Mucosa of descending colon (tissue), 3 donors: ENCODE results near the gene SKOR1. TPM values are rescaled to one million over a fixed set of nuclear protein-coding genes. Genes with fewer than 3 reads are reported as not detected.
A peak's percentile ranks its signal among the peaks of the same experiment; 100 is the strongest.

ENCODE experiments used
- ATAC-seq: fragments of 200-7000 bp; cut with Tn5 transposase; one replicate; pipeline ENCODE4 v1.9.1; 2020; ENCODE audit warnings: mild to moderate bottlenecking, moderate library complexity
- DNase-seq, 3 donors: peaks; one replicate each; pipeline ENCODE4 v3.0.0-alpha.2; 2020
- H3K36me3 ChIP-seq: fragments of 200-600 bp; one replicate; pipeline ENCODE4 v1.8.0; 2021; ENCODE audit warnings: low read depth, mild to moderate bottlenecking
- H3K4me1 ChIP-seq: fragments of 200-600 bp; one replicate; pipeline ENCODE4 v1.8.0; 2021; ENCODE audit warnings: low read depth, mild to moderate bottlenecking
- H3K4me3 ChIP-seq: fragments of 200-600 bp; one replicate; pipeline ENCODE4 v1.8.0; 2021; ENCODE audit warnings: mild to moderate bottlenecking
- H3K9me3 ChIP-seq: fragments of 200-600 bp; one replicate; pipeline ENCODE4 v1.8.0; 2021; ENCODE audit warnings: mild to moderate bottlenecking
- intact Hi-C, 2 donors: fragments of 100-400 bp; cut with DNase I in 1 of 2; cut with micrococcal nuclease in 1 of 2; formaldehyde crosslinking; loops; one replicate each; pipeline versions ENCODE4 v1.11.0 to v1.11.1; 2022; cut with DNase I, micrococcal nuclease
- total RNA-seq, 3 donors: library from RNA; stranded (reverse); fragmentation: NEBNext Ultra II Directional in 2 of 3; extraction: Animal tissue kit (Norgen Biotek cat#: 25700) in 2 of 3; gene quantifications; one replicate each; pipeline versions ENCODE4 v1.2.1 to v1.2.4, GENCODE V29; 2021 to 2023
- TF ChIP-seq, protein P1 (sequence below): fragments of 200-600 bp; IDR thresholded peaks from one replicate; pipeline ENCODE4 v1.8.0; 2022; ENCODE audit warnings: antibody characterized with exemption, mild to moderate bottlenecking
- donor health status: DM: no; HTN: no; CAD: no; lungs with moderate emphysema.
- donor health status: DM: no; HTN: no; CAD: no.
- donor health status: DM: no; HTN: yes; CAD: no.

Gene SKOR1
- total RNA-seq, 3 donors from 2014 or later, result 0.34 to 0.63 (median 0.58) TPM

- Histone ChIP-seq H3K4me3 (no peak overlapping the region), H3K36me3 (no peaks in the 10 kb centered on the region), H3K9me3 (no peaks in the 10 kb centered on the region), H3K4me1 (no peaks in the 10 kb centered on the region)
- TF ChIP-seq, protein P1, sequence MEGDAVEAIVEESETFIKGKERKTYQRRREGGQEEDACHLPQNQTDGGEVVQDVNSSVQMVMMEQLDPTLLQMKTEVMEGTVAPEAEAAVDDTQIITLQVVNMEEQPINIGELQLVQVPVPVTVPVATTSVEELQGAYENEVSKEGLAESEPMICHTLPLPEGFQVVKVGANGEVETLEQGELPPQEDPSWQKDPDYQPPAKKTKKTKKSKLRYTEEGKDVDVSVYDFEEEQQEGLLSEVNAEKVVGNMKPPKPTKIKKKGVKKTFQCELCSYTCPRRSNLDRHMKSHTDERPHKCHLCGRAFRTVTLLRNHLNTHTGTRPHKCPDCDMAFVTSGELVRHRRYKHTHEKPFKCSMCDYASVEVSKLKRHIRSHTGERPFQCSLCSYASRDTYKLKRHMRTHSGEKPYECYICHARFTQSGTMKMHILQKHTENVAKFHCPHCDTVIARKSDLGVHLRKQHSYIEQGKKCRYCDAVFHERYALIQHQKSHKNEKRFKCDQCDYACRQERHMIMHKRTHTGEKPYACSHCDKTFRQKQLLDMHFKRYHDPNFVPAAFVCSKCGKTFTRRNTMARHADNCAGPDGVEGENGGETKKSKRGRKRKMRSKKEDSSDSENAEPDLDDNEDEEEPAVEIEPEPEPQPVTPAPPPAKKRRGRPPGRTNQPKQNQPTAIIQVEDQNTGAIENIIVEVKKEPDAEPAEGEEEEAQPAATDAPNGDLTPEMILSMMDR, result no peak
- ATAC-seq, result no peak
- no peak for DNase-seq
- intact Hi-C loops, result loop anchor here (5.0 to 10.0 kb wide), 4 partner anchors 192 to 354 kb away; partner anchors contain the start of gene PIAS1 (in 1 of the 2)
Observed at GRCh38 chr15:67862750-67863441, 37.6 kb downstream of the SKOR1 start.

DNA sequence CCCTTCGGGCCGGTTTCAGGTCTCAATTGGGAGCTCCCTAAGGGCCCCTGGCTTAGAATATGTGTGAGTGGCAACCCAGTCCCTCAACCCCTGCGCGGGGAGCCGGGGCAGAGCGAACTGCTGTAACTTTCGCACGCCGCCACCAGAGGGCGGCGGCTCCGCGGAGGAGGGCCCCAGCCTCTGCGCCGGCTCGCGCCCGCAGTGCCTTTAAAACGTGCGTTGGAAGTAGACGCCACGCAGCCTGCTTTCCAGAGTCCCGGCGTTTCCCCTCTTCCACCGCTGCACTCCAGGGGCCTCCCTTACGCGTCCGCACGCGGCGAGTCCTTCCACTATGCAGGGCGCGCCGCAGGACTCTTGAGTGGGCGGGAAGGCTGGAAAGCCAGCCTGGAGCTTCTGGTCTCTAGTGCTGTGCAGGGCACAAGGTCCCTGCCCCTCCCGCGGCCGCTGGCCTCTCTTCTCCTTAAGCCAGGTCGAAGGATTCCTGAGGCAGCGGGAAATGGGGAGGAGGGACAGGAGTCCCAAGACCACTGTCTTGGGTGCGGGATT is 38.2 kb downstream of the SKOR1 start:
- Histone ChIP-seq H3K4me3 (no peak overlapping the region), H3K9me3 (no peaks in the 10 kb centered on the region), H3K4me1 (no peaks in the 10 kb centered on the region), H3K36me3 (no peaks in the 10 kb centered on the region)
- TF ChIP-seq, protein P1, result peak; percentile 76
- intact Hi-C loops, result loop anchor here (5.0 to 10.0 kb wide), 4 partner anchors 191 to 354 kb away; partner anchors contain the start of gene PIAS1 (in 1 of the 2)
- ATAC-seq (peak; percentile 99), DNase-seq (peak; percentile 79 to 87 (median 85))

GRCh38 chr15:67865331-67865730 is 40.0 kb downstream of the SKOR1 start:
- no peaks in the 10 kb centered on the region for H3K4me1 ChIP-seq
- DNase-seq (no peak), ATAC-seq (no peak)
- TF ChIP-seq, protein P1, result no peak
- H3K9me3 ChIP-seq, result no peaks in the 10 kb centered on the region
- H3K36me3 ChIP-seq, result no peaks in the 10 kb centered on the region
- no peak overlapping the region for H3K4me3 ChIP-seq
- intact Hi-C loops, result loop anchor here in 1 of 2 donors (10.0 kb wide), 2 partner anchors 189 to 289 kb away; partner anchors contain the start of gene PIAS1

DNA sequence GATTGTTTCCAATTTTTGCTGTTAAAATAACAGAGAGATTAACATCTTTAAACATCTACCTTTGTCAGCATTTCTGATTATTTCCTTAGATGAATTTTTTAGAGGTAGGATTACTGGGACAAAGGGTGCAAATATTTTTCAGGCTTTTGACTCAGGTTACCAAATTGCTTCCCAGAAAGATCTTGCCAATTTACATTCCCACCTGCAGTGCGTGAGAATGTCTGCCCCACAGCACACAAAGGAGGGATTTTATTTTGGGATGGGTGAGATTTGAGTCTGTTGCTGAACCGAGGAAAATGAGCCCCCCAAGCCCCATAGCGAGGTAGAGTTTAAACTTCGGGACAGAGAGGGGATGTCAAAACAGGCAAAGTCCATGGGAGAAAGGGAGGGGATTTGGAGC is 40.5 kb downstream of the SKOR1 start:
- Histone ChIP-seq H3K4me3 (no peak overlapping the region), H3K36me3 (no peaks in the 10 kb centered on the region), H3K9me3 (no peaks in the 10 kb centered on the region), H3K4me1 (no peaks in the 10 kb centered on the region)
- ATAC-seq, result no peak
- no peak for DNase-seq
- TF ChIP-seq, protein P1, result no peak
- intact Hi-C loops, result loop anchor here in 1 of 2 donors (10.0 kb wide), 2 partner anchors 189 to 289 kb away; partner anchors contain the start of gene PIAS1

DNA sequence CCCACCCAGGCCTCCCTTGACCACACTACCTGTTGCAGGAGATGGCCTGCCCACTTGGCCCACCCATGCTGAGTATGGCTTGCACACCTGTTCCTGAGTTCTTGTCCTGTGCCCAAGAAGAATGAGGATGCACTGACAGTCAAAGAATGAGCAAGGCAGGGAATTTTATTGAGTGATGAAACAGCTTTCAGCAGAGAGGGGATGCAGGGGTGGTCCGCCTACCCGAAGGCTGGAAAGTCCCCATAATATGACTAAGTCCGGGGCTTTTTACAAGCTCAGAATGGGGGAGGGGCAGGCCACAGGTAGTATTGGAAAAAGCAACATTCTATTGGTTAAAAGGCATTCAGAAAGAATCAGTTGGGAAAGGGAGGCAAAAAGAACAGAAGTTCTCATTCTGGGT is 44.4 kb downstream of the SKOR1 start:
- Histone ChIP-seq H3K4me1 (no peaks in the 10 kb centered on the region), H3K4me3 (no peak overlapping the region), H3K36me3 (no peaks in the 10 kb centered on the region), H3K9me3 (no peaks in the 10 kb centered on the region)
- DNase-seq (no peak), ATAC-seq (no peak)
- intact Hi-C loops, result loop anchor here in 1 of 2 donors (10.0 kb wide), 2 partner anchors 185 to 285 kb away; partner anchors contain the start of gene PIAS1
- TF ChIP-seq, protein P1, result no peak
